DMS114 treated with DMSO at 0.1 percent for 48 hours (cell line): ENCODE measurements around the gene LMO2.

Experiments used
- DNase-seq: peaks from one replicate; lab custom pipeline; 2025; ENCODE audit not compliant: unreplicated experiment; lab: John Stamatoyannopoulos, UW

LMO2 gene

DNA sequence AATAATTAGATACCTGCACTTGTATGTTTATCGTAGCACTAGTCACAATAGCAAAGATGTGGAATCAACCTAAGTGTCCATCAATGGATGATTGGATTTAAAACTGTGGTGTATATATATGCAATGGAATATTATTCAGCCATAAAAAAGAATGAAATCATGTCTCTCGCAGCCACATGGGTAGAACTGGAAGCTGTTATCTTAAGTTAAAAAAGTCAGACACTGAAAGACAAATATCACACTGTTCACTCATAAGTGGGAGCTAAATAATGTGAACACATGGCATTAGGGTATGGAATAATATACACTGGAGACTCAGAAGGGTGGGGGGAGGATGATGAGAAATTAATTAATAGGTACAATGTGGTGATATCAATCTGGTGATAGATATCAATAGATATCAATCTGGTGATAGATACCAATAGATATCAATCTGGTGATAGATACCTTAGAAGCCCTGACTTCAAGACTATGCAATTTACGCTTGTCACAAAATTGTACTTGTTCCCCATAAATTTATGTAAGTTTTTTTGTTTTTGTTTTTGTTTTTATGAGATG lies 2.0 kb downstream of the LMO2 start:
- DNase-seq = no peak

GRCh38 chr11:33889296-33889695 lies 2.6 kb downstream of the LMO2 start:
- DNase-seq = no peak

- no peak for DNase-seq
These were observed 4.0 kb downstream of the LMO2 start for GRCh38 chr11:33887886-33888285.

- DNase-seq = no peak
These were observed 6.4 kb downstream of the LMO2 start for GRCh38 chr11:33885338-33886005.

GRCh38 chr11:33884601-33885000 lies 7.3 kb downstream of the LMO2 start:
- no peak for DNase-seq

- DNase-seq = no peak
These were observed 7.8 kb downstream of the LMO2 start for GRCh38 chr11:33884035-33884434.

DNA sequence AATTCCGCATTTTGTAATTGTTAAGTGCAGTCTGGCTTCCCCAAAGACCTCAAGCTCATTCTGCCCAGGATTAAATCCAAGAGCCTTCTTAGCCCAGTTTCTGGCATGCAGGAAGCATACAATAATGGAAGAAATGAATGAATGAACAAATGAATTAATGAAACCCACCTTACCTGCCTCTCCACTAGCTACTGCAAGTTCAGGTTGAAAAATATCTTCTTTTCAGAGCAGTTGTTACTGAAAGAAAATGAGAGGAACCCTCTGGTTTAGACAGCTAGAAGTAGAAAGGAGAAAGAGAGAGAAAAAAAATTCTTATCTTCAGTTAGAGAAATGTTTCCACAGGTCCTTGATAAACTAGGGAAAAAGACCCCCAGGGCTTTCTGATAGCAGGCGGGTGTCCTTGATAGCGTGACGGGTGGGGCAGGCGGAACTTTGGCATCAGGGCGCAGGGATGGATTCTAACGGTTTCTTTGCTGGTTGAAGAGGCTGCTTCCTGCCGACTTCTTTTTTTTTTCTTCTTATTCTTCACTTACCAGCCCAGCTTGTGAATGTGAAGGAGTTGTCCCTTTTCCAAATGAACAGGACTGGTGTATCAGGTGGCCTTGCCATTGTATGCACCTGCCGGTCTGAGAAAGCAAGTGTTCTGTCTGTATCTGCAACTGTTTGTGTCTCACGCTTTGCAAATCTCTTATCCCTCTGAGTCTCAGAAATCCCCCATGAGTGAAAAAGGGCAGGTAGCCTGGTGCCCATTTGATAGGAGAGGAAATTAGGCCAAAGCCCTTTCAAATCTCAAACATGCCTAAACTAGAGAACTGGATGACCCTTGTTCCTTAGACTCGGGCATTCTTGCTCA lies 10.0 kb downstream of the LMO2 start:
- no peak for DNase-seq

GRCh38 chr11:33880979-33881378 lies 10.9 kb downstream of the LMO2 start:
- no peak for DNase-seq

DNA sequence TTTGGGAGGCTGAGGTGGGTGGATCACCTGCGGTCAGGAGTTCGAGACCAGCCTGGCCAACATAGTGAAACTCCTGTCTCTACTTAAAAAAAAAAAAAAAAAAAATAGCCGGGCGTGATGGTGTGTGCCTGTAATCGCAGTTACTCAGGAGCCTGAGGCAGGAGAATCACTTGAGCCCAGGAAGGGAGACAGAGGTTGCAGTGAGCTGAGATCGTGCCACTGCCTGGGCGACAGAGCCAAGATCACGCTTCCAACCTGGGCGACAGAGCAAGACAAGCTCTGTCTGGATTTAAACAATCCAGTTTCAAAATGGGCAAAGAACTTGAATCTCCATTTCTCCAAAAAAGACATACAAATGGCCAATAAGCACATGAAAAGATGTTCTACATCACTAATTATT lies 12.5 kb downstream of the LMO2 start:
- no peak for DNase-seq

DNA sequence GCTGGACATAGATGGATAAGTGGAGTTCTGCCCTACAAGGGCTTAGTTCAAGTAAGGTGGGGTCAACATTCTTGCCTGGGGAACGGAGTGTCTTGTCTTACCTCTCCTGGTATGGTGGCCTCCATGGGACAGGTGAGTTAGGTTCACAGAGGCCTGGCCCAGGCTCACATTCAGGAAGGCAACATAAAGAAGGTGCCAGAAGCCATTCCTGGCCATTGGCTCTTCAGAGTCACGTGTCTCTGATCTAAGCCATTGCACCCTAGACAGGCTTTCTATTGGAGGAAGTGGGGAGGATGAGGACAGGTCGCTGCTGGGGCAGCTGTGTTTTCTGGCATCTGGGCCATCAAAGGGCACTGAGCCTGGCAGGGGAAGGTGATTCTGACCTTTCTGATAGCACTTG lies 14.8 kb downstream of the LMO2 start:
- no peak for DNase-seq

- DNase-seq = no peak
These were observed 16.1 kb downstream of the LMO2 start for GRCh38 chr11:33875621-33876294.

GRCh38 chr11:33874910-33875490 lies 16.9 kb downstream of the LMO2 start:
- no peak for DNase-seq

- DNase-seq = no peak
These were observed 17.4 kb downstream of the LMO2 start for GRCh38 chr11:33874433-33874832.

DNA sequence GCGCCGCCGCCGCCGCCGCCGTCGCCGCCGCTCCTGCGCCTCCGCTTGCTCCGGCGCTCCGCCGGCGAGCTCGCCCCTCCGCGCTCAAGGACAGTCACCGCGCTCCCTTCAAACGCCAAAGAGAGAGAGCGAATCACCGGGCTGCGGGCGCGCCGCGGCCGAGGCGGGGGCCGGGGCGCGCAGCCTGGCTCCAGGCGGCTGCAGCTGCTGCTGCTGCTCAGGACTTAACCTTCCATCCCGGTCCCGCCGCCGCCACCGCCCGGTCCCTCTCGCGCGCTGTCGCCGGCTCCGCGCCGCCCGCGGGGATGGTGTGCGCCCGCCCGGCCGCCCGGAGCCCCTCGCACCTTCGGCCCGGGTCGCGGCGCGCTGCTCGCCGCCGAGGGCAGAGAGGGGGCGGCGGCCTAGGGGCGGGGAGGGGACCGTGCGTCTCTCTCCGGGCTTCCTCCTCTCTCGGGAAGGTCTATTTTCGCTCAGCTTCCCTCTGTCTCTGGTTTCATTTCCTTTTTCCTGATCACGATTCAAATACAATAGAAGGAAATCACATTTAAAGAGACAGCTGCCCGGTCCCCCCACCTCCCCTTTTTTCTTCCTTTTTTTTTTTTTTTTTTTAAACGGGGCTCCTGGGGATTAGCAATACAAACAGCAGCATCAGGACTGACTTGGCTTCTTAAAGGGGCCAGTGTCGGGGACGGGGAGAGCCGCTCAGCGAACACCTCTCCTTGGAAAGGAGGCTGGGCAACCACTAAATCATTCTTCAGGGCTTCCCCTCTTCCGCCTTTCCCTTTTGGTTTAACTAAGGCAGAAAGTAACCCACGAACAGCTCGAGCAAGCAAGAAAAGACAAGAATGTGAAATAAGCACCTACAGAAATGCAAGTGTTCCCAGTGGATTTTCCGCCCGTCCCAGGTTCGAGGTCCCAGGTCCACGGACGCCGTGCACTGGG lies 22.1 kb downstream of the LMO2 start:
- DNase-seq = no peak

- no peak for DNase-seq
These were observed 23.0 kb downstream of the LMO2 start for GRCh38 chr11:33868647-33869461.

DNA sequence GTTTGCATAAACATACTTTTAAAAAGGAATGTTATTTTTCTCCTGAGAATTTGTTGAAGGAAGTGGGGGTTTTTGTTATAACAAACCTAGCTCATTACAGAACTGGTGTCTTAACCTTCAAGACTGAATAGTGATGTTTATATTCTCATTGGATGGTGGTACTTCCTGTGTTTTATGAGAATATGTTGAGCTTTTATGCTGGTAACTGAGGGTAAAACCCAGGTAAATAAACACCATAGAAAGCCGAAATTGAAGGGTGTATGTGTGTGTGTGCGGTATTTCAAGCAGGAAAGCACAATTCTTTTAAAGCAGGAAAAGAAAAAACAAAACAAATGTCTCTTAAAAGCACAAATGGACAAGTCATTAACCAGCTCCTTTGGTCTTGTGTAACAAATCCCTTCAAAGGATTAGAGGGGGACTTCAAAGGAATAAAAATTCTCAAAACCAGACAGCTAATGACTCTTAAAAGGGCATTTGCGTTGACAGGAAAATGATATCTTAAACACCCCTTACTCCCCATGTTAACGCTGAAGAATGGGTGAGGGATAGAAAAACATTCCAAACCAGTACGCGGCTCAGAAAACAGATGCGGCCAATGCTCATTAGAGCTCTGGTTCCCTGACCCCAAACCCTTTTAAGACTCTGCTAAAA lies 23.8 kb downstream of the LMO2 start:
- DNase-seq = no peak

DNA sequence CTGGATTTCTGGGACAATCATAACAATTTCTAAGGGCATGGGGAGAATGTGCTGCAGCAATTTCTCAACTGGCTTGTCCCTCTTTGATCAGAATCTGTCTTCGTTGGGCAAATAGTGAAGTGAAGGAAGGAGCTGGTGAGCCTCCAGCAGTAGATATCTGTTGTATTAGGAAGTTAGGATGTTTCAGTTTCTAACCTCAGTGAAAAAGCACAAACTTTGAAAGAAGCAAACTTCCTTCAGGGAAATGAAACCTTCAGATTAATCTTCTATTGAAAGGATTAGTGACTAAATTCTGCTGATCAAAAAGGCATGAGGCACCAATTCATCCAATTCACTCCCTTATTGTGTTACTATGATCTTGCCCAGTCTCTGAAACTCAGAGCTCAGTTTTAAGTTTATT lies 24.3 kb downstream of the LMO2 start:
- DNase-seq = no peak

DNA sequence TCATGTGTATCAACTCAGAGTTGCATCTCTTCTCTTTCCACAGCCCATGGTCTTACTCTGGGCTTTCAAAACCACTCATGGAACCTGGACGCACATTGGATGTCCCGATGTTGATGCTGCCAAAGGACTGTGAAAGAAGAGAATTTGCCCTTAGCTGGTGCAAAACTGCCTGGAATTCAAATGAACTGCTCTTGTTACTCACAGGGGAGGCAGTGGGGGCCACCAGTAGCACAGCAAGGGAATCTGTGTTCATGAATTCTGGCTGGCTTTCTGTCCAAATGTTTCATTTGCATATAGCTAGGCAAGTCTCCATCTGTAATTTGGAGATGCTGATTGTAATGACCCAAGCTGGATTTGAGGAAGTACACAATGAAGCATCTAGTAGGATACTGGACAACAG lies 24.9 kb downstream of the LMO2 start:
- DNase-seq = no peak

GRCh38 chr11:33864479-33864878 lies 27.4 kb downstream of the LMO2 start:
- no peak for DNase-seq
